Retinal pigment epithelial cell (primary cell): ENCODE data around the gene ZNF850.
"Not testable (repeated sequence)": the region's sequence is repeated elsewhere in the genome, so short reads cannot be mapped to it uniquely, and the experiment has no call there.

Source experiments
- DNase-seq: peaks from one replicate; pipeline ENCODE4 v3.0.0-alpha.2; 2010; ENCODE audit warnings: low read depth
- H3K4me3 ChIP-seq: 2 replicates; pipeline ENCODE4 v1.5.1; 2011; ENCODE audit warnings: mild to moderate bottlenecking, low read length, control low read depth, moderate library complexity
- TF ChIP-seq, protein P1 (sequence below): conservative IDR thresholded peaks from 2 replicates; pipeline ENCODE4 v1.5.1; 2011; ENCODE audit warnings: low read depth, low read length, control low read depth, inconsistent platforms

The ZNF850 gene

DNA sequence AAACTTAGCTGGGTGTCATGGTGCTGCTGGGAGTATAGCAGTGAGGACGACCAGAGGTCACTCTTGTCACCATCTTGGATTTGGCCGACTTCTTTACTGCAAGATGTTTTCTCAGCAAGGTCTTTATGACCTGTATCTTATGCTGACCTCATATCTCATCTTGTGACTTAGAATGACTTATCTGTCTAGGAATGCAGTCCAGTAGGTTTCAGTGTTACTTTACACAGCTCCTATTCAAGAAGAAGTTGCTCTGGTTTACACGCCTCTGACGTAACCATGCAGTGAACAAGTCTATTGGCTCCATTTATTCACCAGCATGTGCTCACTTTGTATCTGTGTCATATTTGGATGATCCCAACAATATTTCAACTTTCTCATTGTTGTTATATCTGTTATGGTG is 26.7 kb downstream of the ZNF850 start:
- TF ChIP-seq, protein P1, sequence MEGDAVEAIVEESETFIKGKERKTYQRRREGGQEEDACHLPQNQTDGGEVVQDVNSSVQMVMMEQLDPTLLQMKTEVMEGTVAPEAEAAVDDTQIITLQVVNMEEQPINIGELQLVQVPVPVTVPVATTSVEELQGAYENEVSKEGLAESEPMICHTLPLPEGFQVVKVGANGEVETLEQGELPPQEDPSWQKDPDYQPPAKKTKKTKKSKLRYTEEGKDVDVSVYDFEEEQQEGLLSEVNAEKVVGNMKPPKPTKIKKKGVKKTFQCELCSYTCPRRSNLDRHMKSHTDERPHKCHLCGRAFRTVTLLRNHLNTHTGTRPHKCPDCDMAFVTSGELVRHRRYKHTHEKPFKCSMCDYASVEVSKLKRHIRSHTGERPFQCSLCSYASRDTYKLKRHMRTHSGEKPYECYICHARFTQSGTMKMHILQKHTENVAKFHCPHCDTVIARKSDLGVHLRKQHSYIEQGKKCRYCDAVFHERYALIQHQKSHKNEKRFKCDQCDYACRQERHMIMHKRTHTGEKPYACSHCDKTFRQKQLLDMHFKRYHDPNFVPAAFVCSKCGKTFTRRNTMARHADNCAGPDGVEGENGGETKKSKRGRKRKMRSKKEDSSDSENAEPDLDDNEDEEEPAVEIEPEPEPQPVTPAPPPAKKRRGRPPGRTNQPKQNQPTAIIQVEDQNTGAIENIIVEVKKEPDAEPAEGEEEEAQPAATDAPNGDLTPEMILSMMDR, result no peak
- no peak for DNase-seq
- H3K4me3 ChIP-seq, result no peak overlapping the region

DNA sequence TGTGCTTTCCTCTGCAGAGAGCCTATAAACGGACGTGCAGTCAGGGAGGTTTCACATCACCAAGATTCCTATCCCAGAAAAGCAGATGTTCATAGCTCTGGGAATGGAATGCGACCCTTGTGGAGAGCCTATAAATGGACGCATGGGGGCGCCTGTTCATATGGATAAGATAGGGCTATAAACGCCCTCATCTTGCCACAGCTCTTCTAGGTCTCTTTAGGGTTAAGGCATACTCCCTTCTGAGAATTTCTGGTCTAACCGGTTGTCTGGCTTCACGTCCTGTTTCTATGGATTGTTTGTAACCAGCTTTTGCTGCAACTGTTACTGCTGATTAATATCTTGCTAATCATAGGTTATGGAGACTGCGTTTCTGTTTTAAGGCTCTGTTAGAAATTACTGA is 36.4 kb downstream of the ZNF850 start:
- DNase-seq, result not testable (repeated sequence)

DNA sequence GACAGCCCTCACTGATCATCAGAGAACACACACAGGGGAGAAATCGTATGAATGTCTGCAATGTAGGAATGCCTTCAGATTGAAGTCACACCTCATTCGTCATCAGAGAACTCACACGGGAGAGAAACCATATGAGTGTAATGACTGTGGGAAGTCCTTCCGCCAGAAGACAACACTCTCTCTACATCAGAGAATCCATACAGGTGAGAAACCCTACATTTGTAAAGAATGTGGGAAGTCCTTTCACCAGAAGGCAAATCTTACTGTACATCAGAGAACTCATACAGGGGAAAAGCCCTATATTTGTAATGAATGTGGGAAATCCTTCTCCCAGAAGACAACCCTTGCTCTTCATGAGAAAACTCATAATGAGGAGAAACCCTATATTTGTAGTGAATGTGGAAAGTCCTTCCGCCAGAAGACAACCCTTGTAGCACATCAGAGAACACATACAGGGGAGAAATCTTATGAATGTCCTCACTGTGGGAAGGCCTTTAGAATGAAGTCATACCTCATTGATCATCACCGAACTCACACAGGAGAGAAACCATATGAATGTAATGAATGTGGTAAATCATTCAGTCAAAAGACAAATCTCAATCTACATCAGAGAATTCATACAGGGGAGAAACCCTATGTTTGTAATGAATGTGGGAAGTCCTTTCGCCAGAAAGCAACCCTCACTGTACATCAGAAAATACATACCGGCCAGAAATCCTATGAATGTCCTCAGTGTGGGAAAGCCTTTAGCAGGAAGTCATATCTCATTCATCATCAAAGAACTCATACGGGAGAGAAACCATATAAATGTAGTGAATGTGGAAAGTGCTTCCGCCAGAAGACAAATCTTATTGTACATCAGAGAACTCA is 52.7 kb downstream of the ZNF850 start:
- DNase-seq, result no peak
- H3K4me3 ChIP-seq, result no peak overlapping the region
- TF ChIP-seq, protein P1, result no peak

More for the DNA sequence above, 36.4 kb downstream of the ZNF850 start:
- H3K4me3 ChIP-seq, result not testable (repeated sequence)

DNA sequence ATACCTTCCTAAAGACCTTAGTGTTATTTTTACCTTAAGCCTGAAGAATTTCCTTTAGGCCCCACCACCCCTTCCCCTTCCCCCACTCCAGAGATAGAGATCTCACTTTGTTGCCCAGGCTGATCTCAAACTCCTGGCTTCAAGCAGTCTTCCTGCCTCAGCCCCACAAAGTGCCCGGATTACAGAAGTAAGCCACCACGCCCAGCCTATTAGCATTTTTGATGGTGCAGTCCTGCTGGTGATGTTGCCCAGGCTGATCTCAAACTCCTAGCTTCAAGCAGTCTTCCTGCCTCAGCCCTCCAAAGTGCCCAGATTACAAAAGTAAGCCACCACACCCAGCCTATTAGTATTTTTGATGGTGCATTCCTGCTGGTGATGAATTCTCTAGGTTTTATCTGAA is 63.2 kb downstream of the ZNF850 start:
- DNase-seq, result no peak
- H3K4me3 ChIP-seq, result no peak overlapping the region
- TF ChIP-seq, protein P1, result no peak

DNA sequence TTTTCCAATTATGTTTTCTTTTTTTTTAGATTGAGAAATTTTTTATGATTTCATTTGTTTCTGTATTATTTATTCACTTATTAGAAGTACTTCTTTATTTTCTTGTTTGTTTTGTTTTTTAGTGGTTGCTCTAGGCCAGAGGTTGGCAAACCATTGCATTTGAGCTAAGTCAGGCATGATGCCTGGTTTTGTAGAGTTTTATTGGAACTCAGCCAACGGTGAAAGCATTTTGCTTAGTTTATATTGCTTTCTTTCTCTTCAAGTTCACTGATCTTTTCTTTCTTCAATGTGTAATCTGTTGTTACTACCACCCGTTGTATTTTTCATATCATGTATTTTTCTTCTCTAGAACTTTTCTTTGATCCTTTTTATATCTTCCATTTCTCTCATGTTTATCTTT is 65.5 kb downstream of the ZNF850 start:
- DNase-seq, result no peak
- TF ChIP-seq, protein P1, result no peak
- H3K4me3 ChIP-seq, result no peak overlapping the region

DNA sequence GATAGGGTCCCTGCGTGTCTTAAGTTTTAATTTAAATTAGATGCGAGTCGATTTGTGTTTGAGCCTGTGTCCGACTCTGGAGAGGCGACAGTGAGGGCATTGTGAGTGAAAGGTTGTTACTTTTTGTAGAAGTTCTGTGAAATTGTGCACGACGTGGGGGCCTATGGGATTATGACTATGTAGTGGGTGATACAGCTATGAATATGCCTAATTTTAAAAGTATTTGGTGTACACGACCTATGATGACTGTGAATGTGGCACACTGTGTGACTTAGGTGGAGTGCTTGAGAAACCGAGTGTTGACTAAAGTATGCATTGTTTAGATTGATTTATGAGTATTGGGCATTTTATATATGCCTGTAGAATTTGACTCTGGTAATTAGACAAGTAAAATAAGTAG is 84.5 kb downstream of the ZNF850 start:
- no peak for DNase-seq
- TF ChIP-seq, protein P1, result no peak
- H3K4me3 ChIP-seq, result peak overlapping the region; percentile 74

DNA sequence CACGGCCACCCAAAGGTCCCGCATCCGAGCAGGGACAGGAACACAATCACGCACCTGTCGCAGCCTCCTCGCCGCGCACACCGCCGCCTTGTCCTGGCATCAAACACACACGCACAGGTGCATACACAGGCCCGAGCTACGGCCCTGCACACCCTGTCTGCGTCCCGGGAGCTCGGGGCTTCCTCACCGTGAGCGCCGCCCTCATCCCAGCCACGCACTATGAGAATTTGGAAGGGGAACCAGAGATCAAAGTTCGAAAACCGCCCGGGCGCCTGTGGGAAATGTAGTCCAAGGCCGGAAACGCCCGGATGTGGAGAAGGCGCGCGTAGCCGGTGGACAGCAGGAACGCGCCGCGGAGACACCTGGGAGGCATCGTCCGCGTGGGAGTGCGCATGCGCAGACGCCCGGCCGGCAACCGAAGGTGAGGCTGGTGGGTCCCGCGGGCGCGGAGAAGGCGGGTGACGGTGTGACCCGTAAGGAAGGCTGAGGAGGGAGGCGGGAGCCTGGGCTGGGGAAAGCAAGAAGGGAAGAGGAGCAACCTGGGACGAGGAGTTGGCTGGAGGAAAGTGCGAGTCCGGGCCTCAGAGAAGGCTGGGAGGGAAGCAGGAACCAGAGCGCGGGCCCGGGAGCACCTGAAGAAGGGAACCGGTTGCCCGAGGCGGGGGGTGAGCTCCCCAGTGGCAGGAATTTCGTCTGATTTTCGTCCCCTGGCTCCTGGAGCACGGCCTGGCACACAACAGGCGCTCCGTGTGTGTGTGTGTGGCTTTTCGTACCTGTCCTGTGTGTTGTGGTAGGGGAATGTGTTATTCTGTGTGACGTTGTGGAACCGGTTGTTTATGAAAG is 85.2 kb downstream of the ZNF850 start, which contains the start of gene ZNF567:
Gene ZNF567 (plus strand): TSS at position 399 of the 843 bp plus-strand sequence. CDS start 7,256 bp downstream, outside the sequence.
- DNase-seq, result peak; percentile 76
- TF ChIP-seq, protein P1, result no peak

More for the DNA sequence above, 85.2 kb downstream of the ZNF850 start, which contains the start of gene ZNF567:
- H3K4me3 ChIP-seq, result peak within 1 kb of the TSS; percentile 74
